ENCODE data around the gene PNKP.

PNKP gene

GRCh38 chr19:49812997-49813861 lies 54.1 kb downstream of the PNKP start, which contains the start of gene FUZ:
FUZ (minus strand) TSS chr19:49813292; CDS start chr19:49813106, 186 bp downstream.
- peak; percentile 99 for DNase-seq

GRCh38 chr19:49812452-49812996 lies 54.9 kb downstream of the PNKP start:
- peak; percentile 34 for DNase-seq

GRCh38 chr19:49811328-49811727 lies 56.0 kb downstream of the PNKP start:
- no peak for DNase-seq
